NT2/D1 (cell line): ENCODE measurements around the gene DYSF.
A peak's percentile ranks its signal among the peaks of the same experiment; 100 is the strongest.
"Not testable (repeated sequence)": the region's sequence is repeated elsewhere in the genome, so short reads cannot be mapped to it uniquely, and the experiment has no call there.

Source experiments
- DNase-seq: peaks from one replicate; pipeline ENCODE4 v3.0.0-alpha.2; 2011; ENCODE audit warnings: low read depth, low spot score
- H3K27me3 ChIP-seq: 2 replicates; pipeline ENCODE4 v1.6.0; 2011; ENCODE audit warnings: mild to moderate bottlenecking; ENCODE audit not compliant: insufficient read length, insufficient read depth
- H3K36me3 ChIP-seq: 2 replicates; pipeline ENCODE4 v1.6.1; 2011; ENCODE audit warnings: mild to moderate bottlenecking, low read length, mixed read lengths; ENCODE audit not compliant: insufficient read depth, insufficient read length
- H3K4me1 ChIP-seq: 2 replicates; pipeline ENCODE4 v1.5.1; 2011; ENCODE audit not compliant: insufficient read depth, insufficient read length
- H3K4me3 ChIP-seq: 2 replicates; pipeline ENCODE4 v1.5.1; 2011; ENCODE audit warnings: low read depth; ENCODE audit not compliant: insufficient read length
- H3K9ac ChIP-seq: 2 replicates; pipeline ENCODE4 v1.6.0; 2011; ENCODE audit warnings: low read depth; ENCODE audit not compliant: insufficient read length
- H3K9me3 ChIP-seq: 2 replicates; pipeline ENCODE4 v1.5.1; 2011; ENCODE audit warnings: mild to moderate bottlenecking, low read length; ENCODE audit not compliant: insufficient read depth
- SUZ12 ChIP-seq: IDR thresholded peaks from 2 replicates; pipeline ENCODE4 v1.6.1; 2011; ENCODE audit not compliant: insufficient read length, insufficient read depth; ENCODE audit errors: extremely low read depth
- YY1 ChIP-seq: IDR thresholded peaks from 2 replicates; pipeline ENCODE4 v1.6.1; 2011; ENCODE audit not compliant: insufficient read length, insufficient read depth
- ZNF274 ChIP-seq: IDR thresholded peaks from 2 replicates; pipeline ENCODE4 v1.6.1; 2011; ENCODE audit warnings: mild to moderate bottlenecking, low read depth, low read length

The DYSF gene

GRCh38 chr2:71453404-71454220 lies at the start of gene DYSF:
TSS of gene DYSF (plus strand) at chr2:71453561.
- no peaks in the 10 kb centered on the region for H3K9me3 ChIP-seq
- H3K27me3 ChIP-seq = peaks cover 11% of the 10 kb centered on the region
- peaks cover 13% of the 10 kb centered on the region for H3K4me1 ChIP-seq
- no peaks in the 10 kb centered on the region for H3K36me3 ChIP-seq
- peak within 1 kb of the TSS; percentile 55 for H3K4me3 ChIP-seq
- peak within 1 kb of the TSS; percentile 74 for H3K9ac ChIP-seq
- TF ChIP-seq SUZ12 (no peak), ZNF274 (no peak), YY1 (no peak)
- DNase-seq = peak; percentile 43

GRCh38 chr2:71409611-71410010 lies 43.8 kb upstream of the DYSF start:
- H3K9me3 ChIP-seq = no peaks in the 10 kb centered on the region
- no peak overlapping the region for H3K4me3 ChIP-seq
- no peaks in the 10 kb centered on the region for H3K4me1 ChIP-seq
- peaks cover 47% of the 10 kb centered on the region for H3K36me3 ChIP-seq
- H3K27me3 ChIP-seq = no peaks in the 10 kb centered on the region
- no peak for TF ChIP-seq SUZ12
- TF ChIP-seq YY1 = no peak
- no peak for TF ChIP-seq ZNF274
- no peak for DNase-seq
- H3K9ac ChIP-seq = no peak overlapping the region

- H3K9ac ChIP-seq = no peak overlapping the region
- no peaks in the 10 kb centered on the region for H3K4me1 ChIP-seq
- TF ChIP-seq SUZ12 (no peak), ZNF274 (no peak), YY1 (no peak)
- DNase-seq = no peak
- H3K9me3 ChIP-seq = no peaks in the 10 kb centered on the region
- H3K4me3 ChIP-seq = no peak overlapping the region
- peaks cover 38% of the 10 kb centered on the region for H3K36me3 ChIP-seq
- H3K27me3 ChIP-seq = no peaks in the 10 kb centered on the region
Observed at GRCh38 chr2:71410696-71411095, 42.7 kb upstream of the DYSF start.

- not testable (repeated sequence) for H3K9me3 ChIP-seq, H3K27me3 ChIP-seq, H3K4me3 ChIP-seq, H3K4me1 ChIP-seq, H3K36me3 ChIP-seq, H3K9ac ChIP-seq, DNase-seq
Observed at GRCh38 chr2:71416866-71417265, 36.5 kb upstream of the DYSF start.

GRCh38 chr2:71417300-71418202 lies 35.8 kb upstream of the DYSF start:
- DNase-seq = no peak
- Histone ChIP-seq H3K4me3 (peak overlapping the region; percentile 6), H3K9me3 (no peaks in the 10 kb centered on the region)

GRCh38 chr2:71419145-71419544 lies 34.2 kb upstream of the DYSF start:
- Histone ChIP-seq H3K4me3 (no peak overlapping the region), H3K4me1 (no peaks in the 10 kb centered on the region), H3K27me3 (no peaks in the 10 kb centered on the region), H3K36me3 (peaks cover 17% of the 10 kb centered on the region), H3K9me3 (no peaks in the 10 kb centered on the region), H3K9ac (no peak overlapping the region)
- DNase-seq = no peak
- TF ChIP-seq SUZ12 (no peak), YY1 (no peak), ZNF274 (no peak)

More at GRCh38 chr2:71417300-71418202, 35.8 kb upstream of the DYSF start:
- TF ChIP-seq YY1 = no peak
- TF ChIP-seq ZNF274 = no peak
- no peak for TF ChIP-seq SUZ12
- Histone ChIP-seq H3K36me3 (peaks cover under 1% of the 10 kb centered on the region), H3K27me3 (no peaks in the 10 kb centered on the region), H3K4me1 (no peaks in the 10 kb centered on the region), H3K9ac (peak overlapping the region; percentile 42)

- Histone ChIP-seq H3K9me3 (no peaks in the 10 kb centered on the region), H3K4me1 (no peaks in the 10 kb centered on the region), H3K36me3 (peaks cover 23% of the 10 kb centered on the region), H3K27me3 (no peaks in the 10 kb centered on the region), H3K4me3 (no peak overlapping the region), H3K9ac (no peak overlapping the region)
- TF ChIP-seq ZNF274 (no peak), YY1 (no peak), SUZ12 (no peak)
- no peak for DNase-seq
Observed at GRCh38 chr2:71419976-71420375, 33.4 kb upstream of the DYSF start.
